ENCODE results near the gene ZNF41.
A peak's percentile ranks its signal among the peaks of the same experiment; 100 is the strongest.

ZNF41 gene

GRCh38 chrX:47482512-47483305 is at the start of gene ZNF41:
Gene ZNF41 (minus strand): TSS chrX:47483222. CDS start chrX:47467481, 15,741 bp downstream.
- peak within 1 kb of the TSS; percentile 50 for H3K4me3 ChIP-seq (ENCODE audit: control insufficient read depth, low read depth, low read length)
- no peak for DNase-seq (ENCODE audit: low read depth)
- TF ChIP-seq CTCF (IDR thresholded peaks at IDR 0.05; ENCODE audit: control insufficient read depth, insufficient read depth, low read depth, low read length, missing control alignments) = no peak

- H3K4me3 ChIP-seq (ENCODE audit: control insufficient read depth, low read depth, low read length) = no peak overlapping the region
- no peak for TF ChIP-seq CTCF (IDR thresholded peaks at IDR 0.05; ENCODE audit: control insufficient read depth, insufficient read depth, low read depth, low read length, missing control alignments)
- no peak for DNase-seq (ENCODE audit: low read depth)
Measured at GRCh38 chrX:47530049-47530448, 47.0 kb upstream of the ZNF41 start.

GRCh38 chrX:47529548-47529947 is 46.5 kb upstream of the ZNF41 start:
- no peak for TF ChIP-seq CTCF (IDR thresholded peaks at IDR 0.05; ENCODE audit: control insufficient read depth, insufficient read depth, low read depth, low read length, missing control alignments)
- H3K4me3 ChIP-seq (ENCODE audit: control insufficient read depth, low read depth, low read length) = no peak overlapping the region
- no peak for DNase-seq (ENCODE audit: low read depth)

- no peak for TF ChIP-seq CTCF (IDR thresholded peaks at IDR 0.05; ENCODE audit: control insufficient read depth, insufficient read depth, low read depth, low read length, missing control alignments)
- no peak for DNase-seq (ENCODE audit: low read depth)
- H3K4me3 ChIP-seq (ENCODE audit: control insufficient read depth, low read depth, low read length) = peak overlapping the region; percentile 59
Measured at GRCh38 chrX:47523713-47524166, 40.7 kb upstream of the ZNF41 start.

- TF ChIP-seq CTCF (IDR thresholded peaks at IDR 0.05; ENCODE audit: control insufficient read depth, insufficient read depth, low read depth, low read length, missing control alignments) = peak; percentile 69
- H3K4me3 ChIP-seq (ENCODE audit: control insufficient read depth, low read depth, low read length) = peak overlapping the region; percentile 59
- DNase-seq (ENCODE audit: low read depth) = no peak
Measured at GRCh38 chrX:47523297-47523696, 40.3 kb upstream of the ZNF41 start.

- no peak for TF ChIP-seq CTCF (IDR thresholded peaks at IDR 0.05; ENCODE audit: control insufficient read depth, insufficient read depth, low read depth, low read length, missing control alignments)
- no peak for DNase-seq (ENCODE audit: low read depth)
- no peak overlapping the region for H3K4me3 ChIP-seq (ENCODE audit: control insufficient read depth, low read depth, low read length)
Measured at GRCh38 chrX:47518144-47518543, 35.1 kb upstream of the ZNF41 start.

Measured in AG09309 (cell line).